GM18868 (cell line): ENCODE data around the gene KCNJ9.
"Not testable (repeated sequence)": the region's sequence is repeated elsewhere in the genome, so short reads cannot be mapped to it uniquely, and the experiment has no call there.

Experiments
- ATAC-seq: cut with Tn5 transposase; IDR thresholded peaks from one replicate; pipeline ENCODE4 v1.9.1; 2021; ENCODE audit warnings: mild to moderate bottlenecking, moderate library complexity; ENCODE audit not compliant: unreplicated experiment

The KCNJ9 gene

DNA sequence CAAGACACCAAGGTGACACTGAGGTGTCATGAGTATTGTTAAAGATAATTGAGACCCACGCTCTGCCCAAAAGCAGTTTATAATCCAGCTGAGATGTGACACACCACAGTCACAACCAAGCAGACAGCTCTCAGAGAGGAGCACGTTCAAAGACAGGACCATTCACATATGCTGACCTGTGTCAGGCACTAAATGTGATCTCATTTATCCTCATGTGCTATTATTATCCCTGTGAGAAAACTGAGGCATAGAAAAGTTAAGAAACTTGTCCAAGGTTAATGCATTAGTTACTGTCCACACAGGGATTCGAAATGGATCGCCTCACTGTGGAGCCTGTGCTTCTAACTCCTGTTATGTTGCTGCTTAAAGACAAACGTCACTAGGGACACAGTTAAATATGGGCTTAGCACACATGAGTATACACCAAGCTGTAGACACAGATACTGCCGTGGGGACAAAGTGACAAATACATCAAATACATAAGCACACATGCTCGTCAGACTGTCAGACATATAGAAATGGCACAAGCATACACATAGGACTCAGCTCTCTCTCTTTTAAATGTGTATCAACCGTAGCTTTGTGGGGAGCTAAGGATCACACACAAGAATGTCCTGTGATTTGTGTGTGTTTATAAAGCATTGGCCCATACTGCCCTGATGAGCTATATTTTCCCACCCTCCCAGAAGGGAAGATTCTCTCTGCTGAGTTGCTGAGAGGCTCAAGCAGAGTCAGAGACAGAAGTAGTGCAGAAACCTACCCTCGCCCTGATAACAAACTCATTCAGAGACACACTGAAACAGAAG, 20.6 kb downstream of the KCNJ9 start:
- ATAC-seq = no peak

DNA sequence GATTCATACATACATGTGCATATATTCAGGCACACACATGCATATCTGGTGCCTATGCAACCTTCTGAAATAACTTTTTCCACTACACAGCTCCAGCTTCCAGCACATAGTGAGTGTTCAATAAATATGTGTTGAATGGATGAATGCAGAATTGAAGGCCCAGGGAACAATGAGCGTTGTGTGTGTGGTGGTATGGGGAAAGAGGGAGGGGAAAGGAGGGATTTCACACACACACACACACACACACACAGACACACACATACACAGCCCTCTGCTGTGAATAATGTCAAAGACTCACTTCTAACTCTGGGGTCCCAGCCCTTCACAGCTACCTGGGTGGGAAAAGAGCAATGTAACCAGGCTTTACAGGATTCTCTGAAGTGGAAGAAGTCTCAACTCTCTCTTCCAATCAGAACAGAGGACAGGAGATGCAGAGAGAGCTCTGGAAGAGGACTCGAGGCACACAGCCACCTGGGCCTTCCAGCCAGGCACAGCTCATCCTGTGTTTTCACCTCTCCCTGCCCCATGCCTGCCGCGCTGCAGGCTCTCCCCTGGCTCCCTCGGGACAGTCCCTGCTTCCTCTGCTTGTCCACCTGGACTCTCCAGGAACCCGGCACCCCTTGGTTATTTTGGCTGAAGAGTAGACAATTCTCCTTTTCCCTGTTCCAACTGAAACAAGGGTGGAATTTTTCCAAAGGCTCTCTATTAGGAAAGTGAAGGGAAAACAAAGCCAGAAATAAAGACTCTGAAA, 22.5 kb downstream of the KCNJ9 start:
- ATAC-seq = no peak

DNA sequence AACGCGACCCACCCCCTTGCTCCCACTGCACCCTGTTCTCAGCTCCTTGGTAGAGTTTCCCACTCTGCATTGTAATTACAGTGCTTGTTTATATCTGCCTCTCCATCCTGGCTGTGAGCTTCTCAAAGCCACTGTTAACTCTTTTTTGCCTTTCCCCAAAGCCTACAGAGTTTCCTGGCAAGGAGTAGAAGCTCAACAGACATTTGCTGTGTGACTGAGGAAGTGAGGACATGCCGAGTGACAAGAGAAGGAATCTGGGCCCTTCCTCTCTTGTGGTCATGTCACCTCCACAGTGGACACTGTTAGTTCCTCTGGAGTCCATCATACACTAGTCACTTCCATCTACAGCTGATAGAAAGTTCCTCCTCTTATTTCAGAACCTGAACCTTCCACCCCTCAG, 23.1 kb downstream of the KCNJ9 start:
- ATAC-seq = no peak

DNA sequence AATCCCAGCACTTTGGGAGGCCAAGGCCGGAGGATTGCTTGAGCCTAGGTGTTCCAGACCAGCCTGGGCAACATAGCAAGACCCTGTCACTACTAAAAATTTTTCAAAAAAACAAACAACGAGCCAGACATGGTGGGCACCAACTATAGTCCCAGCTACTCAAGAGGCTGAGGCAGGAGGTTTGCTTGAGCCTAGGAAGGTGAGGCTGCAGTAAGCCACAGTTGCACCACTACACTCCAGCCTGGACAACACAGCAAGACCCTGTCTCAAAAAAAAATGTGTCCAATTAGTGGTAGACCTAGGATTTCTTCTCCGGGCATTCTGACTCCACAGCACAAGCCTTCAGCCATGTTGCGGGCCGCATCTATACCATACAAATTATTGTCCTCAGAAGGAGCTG, 23.8 kb downstream of the KCNJ9 start:
- no peak for ATAC-seq

DNA sequence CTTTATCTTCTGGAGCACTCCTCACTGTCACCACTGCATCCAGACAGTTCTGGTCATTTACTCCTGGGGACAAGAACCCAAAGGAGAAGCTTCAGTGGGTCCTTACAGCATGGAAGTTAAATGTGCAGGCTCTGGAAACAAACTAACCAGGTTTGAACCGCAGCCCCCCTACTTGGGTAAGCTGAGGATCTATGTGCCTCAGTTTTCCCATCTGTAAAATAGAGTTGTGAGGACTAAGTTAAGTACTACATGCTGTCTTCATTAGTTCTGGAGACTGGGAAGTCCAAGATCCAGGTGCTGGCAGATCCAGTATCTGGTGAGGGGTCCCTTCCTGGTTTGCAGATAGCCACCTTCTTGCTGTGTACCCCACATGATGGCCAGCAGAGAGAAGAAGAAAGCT, 26.2 kb downstream of the KCNJ9 start:
- no peak for ATAC-seq

DNA sequence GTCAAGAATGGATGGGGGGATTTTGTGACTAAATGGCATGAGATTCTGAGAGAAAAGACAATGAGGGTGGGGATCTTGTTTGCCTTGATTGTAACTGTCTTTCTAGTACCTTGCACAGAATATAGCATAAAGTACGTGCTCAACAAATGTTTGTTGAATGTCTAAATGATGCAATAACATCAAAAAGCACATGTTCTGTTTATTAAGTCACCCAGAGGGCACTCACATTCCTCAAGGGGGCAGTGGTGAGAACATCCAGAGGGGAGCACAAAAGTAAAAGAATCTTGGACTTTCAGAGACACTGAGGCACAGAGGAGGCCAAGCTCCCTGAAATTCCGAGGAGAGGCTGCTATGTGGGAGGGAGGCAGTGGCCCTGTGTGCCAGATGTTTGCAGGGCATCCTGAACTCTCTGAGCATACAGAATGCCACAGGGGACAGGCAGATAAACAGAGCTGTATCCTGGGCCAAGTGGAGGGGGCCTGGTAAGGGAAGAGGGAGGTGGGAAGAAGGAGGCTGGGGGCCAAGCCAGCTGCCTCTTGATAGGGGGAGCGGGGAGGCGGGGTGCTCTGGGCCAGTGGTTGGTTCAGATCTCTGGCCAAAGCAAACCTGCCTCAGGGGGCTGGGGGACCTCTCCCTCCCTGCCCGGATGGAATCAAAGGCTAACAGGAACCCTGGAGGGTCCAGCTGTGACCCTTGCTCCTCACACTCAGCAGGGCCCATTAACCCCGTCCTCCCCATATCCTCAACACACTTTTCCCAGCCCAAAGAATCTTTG, 27.7 kb downstream of the KCNJ9 start:
- ATAC-seq = no peak

DNA sequence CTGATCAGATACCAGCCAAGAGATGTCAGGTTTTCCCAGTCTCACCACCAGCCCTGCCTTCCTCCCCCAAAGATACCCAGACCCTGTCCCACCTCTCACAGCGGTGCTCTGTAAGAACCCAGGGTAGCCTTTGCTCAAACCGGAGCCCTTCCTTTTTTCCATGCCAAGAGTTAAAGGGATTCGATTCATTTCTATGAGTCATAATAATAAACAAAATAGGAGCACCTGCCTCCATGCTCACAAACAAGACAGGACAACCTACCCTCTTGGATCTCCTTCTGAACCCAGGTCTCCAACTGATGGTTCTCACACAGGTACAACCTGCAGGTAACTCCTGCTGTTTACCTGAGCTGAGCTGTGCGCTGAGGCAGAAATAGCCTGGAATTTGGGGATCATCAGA, 28.3 kb downstream of the KCNJ9 start:
- no peak for ATAC-seq

DNA sequence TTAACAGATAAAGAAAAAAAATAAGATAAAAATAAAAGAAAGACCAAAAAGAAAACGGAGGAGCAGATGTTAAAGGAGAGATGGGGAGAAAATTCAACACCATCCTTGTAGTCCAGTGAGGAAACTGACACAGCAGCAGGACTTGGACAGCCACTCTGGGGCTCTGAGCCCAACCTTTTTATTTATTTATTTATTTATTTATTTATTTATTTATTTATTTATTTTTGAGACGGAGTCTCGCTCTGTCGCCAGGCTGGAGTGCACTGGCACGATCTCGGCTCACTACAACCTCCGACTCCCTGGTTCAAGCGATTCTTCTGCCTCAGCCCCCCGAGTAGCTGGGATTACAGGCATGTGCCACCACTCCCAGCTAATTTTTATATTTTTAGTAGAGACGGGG, 30.1 kb downstream of the KCNJ9 start:
- not testable (repeated sequence) for ATAC-seq

DNA sequence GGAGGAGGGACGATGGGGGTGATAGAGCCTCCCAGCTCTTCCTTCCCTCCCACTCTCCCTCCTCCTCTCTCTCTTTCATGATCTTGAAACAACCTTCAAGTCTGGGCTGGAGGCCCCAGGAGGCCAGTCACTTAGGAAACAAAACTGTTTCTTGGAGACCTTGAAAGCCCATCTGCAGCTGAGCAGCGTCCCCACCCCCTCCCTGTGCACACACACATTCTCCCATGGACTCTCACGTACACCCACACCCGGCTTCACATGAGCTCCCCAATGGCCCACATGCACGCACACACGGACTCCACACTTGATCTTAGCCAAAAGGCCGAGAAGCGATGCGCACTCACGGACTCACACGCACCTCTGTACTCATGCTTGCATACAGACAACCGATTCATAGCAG, 31.0 kb downstream of the KCNJ9 start:
- ATAC-seq = no peak

DNA sequence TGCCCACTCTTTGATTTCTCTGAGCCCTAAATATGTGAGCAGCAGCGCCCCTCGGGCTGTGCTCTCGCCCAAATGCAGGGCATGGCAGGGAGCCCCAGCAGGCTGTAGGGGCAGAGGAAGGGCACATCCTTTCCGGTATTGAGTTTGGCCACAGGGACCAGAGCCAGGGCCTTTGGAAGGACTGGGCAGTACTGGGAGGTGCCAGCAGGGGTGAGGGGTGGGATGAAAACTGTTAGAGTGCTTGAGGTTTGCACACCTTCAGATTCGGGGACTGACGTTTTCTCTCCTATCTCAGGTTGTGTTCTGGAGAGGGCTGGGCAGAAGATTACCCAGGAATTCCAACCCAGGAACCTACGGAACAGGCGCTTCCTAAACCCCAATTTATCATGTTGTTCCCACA, 32.1 kb downstream of the KCNJ9 start:
- no peak for ATAC-seq

DNA sequence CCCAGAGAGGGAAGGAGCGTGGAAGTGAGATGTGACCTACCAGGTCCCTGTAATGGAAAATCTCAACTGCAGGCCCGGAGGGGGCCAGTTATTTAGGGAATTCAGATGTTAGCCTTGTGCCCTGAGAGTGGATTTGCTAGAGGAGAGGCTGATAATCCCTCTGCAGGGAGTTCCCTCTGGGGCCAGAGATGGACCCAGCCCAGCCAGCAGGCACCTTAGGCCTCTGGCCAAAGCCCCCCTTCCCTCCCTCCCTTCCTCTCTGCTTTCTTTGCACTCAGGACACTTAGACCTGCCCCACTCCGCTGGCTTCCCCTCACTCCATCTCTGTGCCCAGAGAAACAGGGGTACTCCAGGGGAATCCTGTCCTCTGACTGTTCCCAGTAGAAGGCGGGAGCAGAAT, 32.7 kb downstream of the KCNJ9 start:
- ATAC-seq = no peak

DNA sequence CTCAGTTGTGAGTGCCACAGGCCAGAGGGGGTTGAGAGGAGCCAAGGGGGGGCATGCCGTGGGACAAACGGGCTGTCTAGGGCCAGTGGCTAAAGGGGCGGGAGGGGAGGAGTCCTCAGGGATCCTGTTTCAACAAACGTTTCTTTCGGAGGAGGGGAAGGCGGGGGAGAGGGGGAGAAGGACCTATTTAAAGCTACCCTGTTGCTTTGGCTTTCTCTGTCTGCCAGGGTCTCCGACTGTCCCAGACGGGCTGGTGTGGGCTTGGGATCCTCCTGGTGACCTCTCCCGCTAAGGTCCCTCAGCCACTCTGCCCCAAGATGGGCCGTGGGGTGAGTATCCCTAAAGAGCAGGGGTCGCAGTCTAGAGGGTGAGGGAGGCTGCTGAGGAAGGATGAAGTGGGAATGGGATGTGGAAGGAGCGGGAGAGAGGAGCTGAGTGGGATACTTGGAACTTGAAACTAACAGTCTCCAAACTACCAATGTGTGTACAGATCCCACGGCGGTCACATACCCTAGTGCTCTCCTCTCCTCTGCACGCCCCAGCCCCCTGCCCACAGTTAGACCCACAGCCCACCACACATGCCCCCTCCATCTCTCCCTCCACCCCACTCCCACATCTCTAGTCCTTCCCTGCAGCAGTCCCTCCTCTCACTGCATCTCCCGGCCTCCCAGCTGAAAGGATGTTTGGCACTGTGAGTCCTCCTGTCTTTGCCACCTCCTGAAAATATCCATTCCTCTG, 34.4 kb downstream of the KCNJ9 start, which contains the start of gene ATP1A2:
Gene ATP1A2 (plus strand): TSS at position 215 of the 738 bp plus-strand sequence. CDS start 103 bp downstream, at position 318.
- ATAC-seq = no peak

DNA sequence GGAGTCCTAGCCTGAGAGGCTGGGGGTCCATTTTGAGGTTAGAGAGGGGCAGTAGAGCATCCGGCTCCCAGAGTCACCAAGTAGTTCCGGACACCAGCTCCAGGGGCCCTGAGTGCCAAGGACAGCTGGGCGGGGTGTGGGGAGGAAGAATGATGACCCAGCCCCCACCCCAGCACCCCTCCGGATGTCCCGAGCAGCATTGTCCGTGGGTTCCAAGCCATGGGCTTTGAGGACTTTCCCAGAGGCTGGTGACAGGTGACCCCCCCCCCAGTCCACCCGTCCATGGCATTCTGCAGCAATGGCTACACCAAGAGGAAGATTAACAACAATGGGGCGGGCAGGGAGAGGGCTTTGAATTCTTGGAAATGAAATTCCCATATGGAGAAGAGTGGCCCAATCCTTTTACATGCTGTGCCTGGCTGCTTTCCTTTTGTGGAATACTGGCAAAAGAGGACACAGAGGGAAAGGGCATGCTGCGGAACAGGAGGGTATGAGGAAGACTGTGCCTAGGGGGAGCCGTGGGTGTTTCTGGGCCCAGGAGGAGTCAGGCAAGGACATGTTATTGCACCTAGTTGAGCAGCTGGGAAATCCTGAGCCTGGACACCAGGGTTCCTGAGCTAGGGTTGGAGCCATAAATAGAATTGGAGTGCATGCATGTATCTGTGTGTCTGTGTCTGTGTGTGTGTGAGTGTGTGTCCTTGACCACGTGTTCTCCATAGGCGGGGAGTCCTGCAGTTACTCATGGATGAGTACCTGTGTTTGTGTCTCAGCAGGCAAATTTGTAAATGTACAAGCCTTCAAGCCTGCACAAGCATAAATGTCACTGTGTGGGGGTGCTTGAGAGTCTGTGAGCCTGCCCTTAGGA, 35.2 kb downstream of the KCNJ9 start:
- no peak for ATAC-seq

DNA sequence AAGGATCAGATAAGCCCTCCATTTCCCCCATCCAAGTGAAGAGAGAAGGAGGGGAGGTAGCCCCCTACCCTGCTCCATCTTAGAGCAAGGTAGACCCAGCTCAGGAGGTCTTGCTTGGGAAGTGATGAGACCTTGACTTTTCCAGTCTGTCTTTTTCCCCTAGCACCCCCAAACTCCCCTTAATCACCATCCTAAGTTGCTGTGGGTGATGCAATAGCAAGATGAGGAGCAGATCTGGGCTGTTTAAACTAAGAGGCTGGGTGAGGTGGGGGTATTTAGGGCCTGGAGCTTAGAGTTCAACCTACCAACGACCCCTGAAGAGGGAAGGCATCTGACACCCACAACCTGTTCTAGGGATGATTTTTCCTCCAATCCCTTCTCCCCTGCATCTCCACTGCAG, 36.0 kb downstream of the KCNJ9 start:
- ATAC-seq = no peak

DNA sequence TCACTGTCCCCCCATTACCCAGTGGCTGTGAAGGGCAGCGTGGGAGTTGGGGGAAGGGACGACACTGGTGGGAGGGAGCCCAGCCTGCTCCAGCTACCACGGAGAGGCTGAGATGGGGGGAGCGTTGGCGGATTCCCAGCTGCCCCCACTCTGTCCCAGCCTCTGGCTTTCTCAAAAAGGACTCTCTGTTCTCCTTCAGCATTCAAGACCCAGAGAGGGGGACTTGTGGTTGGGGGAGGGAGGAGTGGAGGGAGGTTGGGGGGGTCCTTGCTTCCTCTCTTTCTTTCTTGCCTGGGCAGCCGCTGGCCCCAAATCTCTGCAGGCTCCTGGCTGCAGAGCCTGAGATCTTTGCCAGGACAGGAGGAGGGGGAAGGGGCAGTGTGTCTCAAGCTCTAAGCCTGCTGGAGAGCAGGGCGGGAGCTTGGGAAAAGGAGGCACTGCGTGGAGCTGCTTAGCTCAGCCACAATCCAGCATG, 36.4 kb downstream of the KCNJ9 start:
- no peak for ATAC-seq

DNA sequence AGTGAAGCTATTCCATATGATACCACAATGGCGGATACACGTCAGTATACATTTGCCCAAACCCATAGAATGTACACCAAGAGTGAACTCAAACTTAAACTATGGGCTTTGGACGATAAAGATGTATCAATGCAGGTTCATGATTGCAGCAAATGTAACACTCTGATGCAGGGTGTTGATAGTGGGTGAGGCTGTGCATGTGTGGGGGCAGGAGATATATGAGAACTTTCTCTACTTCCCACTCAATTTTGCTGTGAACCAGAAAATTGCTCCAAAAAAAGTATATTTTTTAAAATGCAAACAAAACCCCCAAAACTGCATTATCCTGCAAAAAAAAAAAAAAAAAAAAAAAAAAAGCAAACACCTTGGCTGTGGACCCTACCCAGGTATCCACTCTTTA, 37.6 kb downstream of the KCNJ9 start:
- no peak for ATAC-seq

DNA sequence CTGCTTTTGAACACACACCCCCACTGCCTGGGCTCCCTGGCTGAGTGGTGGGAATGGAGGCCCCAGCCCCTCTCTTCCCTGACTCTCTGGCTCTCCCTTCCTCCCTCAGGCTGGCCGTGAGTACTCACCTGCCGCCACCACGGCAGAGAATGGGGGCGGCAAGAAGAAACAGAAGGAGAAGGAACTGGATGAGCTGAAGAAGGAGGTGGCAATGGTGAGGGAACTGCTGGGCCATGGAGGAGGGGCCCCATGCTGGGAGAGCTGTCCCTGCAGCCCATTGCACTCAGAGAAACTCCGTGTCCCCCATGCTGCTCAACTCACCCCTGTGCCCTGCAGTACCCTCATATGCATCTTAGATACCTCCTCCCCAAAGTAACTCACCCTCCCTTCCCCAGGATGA, 39.5 kb downstream of the KCNJ9 start:
- no peak for ATAC-seq

DNA sequence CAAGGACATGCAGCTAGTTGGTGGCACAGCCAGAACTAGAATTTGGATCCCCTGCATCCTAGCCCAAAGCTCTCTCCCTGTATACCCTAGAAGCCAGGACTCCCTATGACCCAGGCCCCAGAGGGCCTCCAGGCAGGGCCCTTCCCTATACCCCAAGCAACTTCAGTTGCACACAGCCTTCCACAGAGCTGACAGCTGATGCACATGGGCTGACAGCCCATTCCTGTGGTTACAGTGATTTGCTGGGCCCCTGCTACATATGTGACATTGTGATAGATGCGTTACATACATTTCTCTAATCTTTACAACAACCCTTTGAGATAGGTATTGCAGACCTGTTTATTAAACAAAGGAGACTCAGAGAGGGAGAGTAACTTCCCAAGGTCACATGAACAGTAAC, 40.0 kb downstream of the KCNJ9 start:
- ATAC-seq = no peak

DNA sequence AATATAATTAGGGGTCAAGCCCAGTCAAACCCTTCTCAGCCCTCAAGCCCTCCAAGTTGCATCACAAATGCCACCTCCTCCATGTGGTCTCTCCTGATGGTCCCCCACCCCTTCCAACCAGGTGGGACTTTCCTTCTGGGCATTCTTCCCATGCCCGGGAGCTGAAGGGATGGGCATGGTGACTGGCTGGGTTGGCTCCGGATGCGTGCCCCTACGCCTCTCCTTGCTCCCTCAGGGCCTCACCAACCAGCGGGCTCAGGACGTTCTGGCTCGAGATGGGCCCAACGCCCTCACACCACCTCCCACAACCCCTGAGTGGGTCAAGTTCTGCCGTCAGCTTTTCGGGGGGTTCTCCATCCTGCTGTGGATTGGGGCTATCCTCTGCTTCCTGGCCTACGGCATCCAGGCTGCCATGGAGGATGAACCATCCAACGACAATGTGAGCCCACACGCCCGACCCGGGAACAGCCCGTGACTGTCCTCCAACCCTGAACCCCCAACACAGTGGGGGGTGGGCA, 41.7 kb downstream of the KCNJ9 start:
- no peak for ATAC-seq

DNA sequence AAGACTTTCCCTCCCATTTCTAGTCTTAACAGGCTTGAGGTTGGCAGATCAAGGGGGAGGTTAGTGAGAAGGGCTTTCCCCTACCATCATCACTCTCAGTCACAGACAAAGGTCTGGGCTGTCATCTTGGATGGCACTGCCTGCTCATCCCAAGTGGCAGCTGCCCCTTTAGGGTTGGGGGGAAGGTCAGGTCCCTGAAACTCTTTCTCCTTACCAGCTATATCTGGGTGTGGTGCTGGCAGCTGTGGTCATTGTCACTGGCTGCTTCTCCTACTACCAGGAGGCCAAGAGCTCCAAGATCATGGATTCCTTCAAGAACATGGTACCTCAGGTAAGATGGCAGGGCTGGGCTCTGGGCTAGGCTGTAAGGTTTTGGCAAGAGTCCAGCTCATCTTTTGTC, 42.4 kb downstream of the KCNJ9 start:
- ATAC-seq = no peak
